ENCODE measurements around the gene CDH24.

GRCh38 chr14:23095196-23096108 lies 38.1 kb upstream of the CDH24 start, which contains the start of gene C14orf119:
- TF ChIP-seq EZH2 (IDR thresholded peaks at IDR 0.05; ENCODE audit: insufficient read depth, poor library complexity, severe bottlenecking) (no peak), EZH2phosphoT487 (IDR thresholded peaks at IDR 0.05; ENCODE audit: insufficient read depth, low read depth) (no peak)

Measured in GM23248 (cell line).